ENCODE results near the gene CXADR. TPM values are rescaled to one million over a fixed set of nuclear protein-coding genes. Genes with fewer than 3 reads are reported as not detected.

Gene CXADR
- total and polyA plus RNA-seq, 9 of the 15 experiments (the other 6 are each of a cell fraction or from before 2014, with no cell fraction given), result 0.01 to 0.41 (median 0.14) TPM

GRCh38 chr21:17597680-17598079 lies 84.8 kb downstream of the CXADR start:
- Histone ChIP-seq H3K4me2 (ENCODE audit: insufficient read depth, low read length) (no peak overlapping the region), H3K9me1 (ENCODE audit: control insufficient read depth, insufficient read depth, low read length) (no peaks in the 10 kb centered on the region), H3K79me2 (ENCODE audit: control insufficient read depth, insufficient read depth, low read length) (peaks cover 10% of the 10 kb centered on the region; the same call in 2 of the 3 replicates), H3K27me3 (ENCODE audit: control insufficient read depth in 2 of 2, insufficient read depth in 2 of 2, low read length in 2 of 2) (no peaks in the 10 kb centered on the region), H3K36me3 (ENCODE audit: control insufficient read depth, insufficient read depth, low read length) (peaks cover 95% of the 10 kb centered on the region), H4K20me1 (replicated peaks; ENCODE audit: control insufficient read depth, insufficient read depth, low read length) (no peaks in the 10 kb centered on the region), H3K9me3 (replicated peaks; ENCODE audit: control insufficient read depth, insufficient read depth, low read depth, low read length) (no peaks in the 10 kb centered on the region), H3K4me1 (replicated peaks in 1 of 2; ENCODE audit: control insufficient read depth in 2 of 2, insufficient read depth in 2 of 2, low read length in 2 of 2) (no peaks in the 10 kb centered on the region), H3K27ac (ENCODE audit: extremely low read depth, low read depth, low read length) (no peak overlapping the region), H2AFZ (ENCODE audit: low read depth, low read length) (no peak overlapping the region), H3K9ac (ENCODE audit: insufficient read depth in 1 of 2, low read depth in 2 of 2, low read length in 2 of 2) (no peak overlapping the region), H3K4me3 (no peak overlapping the region)
- ATAC-seq (no peak), DNase-seq (ENCODE audit: extremely low read depth in 1 of 4, low spot score in 3 of 4) (no peak), FAIRE-seq (no peak)
- POLR2A ChIA-PET, result interaction anchor here (0.7 to 1.7 kb wide), 2 partner anchors 10 to 13 kb away, joined by 3 to 10 read pairs; no protein-coding TSS in a partner anchor
- intact Hi-C loops (cut with micrococcal nuclease) (no loop called here), in situ Hi-C loops (cut with MboI) (no loop called here)
- CTCF ChIA-PET (ENCODE audit: low intra/inter-chr PET ratio), result no interaction called here
- 100% methylated on average over 1 of the region's 1 CpG for WGBS (ENCODE audit: insufficient coverage, low coverage, missing lambda C conversion rate)
- BruUV-seq (replicated peaks), result no TSS peak
- no peak for TF ChIP-seq MTF1 (CRISPR knock-in tag; IDR thresholded peaks at IDR 0.05; ENCODE audit: borderline replicate concordance)
- TF ChIP-seq ZNF785 (CRISPR knock-in tag; IDR thresholded peaks at IDR 0.05), result no peak
- no peak for TF ChIP-seq ZNF277 (CRISPR knock-in tag; IDR thresholded peaks at IDR 0.05; ENCODE audit: borderline replicate concordance)
- TF ChIP-seq EGR1 (conservative IDR thresholded peaks at IDR 0.05), result no peak
- TF ChIP-seq DDX20 (tag; IDR thresholded peaks at IDR 0.05; ENCODE audit: low read depth), result no peak

All from K562 (cell line).